Measurements from ENCODE around the gene TRIM28.

DNA sequence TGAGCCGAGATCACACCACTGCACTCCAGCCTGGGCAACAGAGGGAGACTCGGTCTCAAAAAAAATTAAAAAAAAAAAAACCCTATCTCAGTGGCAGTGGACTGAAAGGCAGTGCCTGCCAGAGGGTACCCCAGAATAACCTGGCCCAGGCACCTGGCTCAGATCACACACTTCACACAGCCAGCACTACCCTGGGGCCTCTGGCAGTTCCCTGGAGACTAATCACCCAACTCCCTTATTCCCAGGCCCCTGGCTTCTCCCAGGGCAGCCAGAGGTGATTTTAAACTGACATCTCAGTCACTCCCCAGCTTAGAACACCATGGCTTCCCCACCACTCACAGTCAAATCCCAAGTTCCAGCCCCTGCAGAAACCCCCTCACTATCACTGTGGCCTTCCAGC lies 28.6 kb upstream of the TRIM28 start:
- TF ChIP-seq, protein P1, sequence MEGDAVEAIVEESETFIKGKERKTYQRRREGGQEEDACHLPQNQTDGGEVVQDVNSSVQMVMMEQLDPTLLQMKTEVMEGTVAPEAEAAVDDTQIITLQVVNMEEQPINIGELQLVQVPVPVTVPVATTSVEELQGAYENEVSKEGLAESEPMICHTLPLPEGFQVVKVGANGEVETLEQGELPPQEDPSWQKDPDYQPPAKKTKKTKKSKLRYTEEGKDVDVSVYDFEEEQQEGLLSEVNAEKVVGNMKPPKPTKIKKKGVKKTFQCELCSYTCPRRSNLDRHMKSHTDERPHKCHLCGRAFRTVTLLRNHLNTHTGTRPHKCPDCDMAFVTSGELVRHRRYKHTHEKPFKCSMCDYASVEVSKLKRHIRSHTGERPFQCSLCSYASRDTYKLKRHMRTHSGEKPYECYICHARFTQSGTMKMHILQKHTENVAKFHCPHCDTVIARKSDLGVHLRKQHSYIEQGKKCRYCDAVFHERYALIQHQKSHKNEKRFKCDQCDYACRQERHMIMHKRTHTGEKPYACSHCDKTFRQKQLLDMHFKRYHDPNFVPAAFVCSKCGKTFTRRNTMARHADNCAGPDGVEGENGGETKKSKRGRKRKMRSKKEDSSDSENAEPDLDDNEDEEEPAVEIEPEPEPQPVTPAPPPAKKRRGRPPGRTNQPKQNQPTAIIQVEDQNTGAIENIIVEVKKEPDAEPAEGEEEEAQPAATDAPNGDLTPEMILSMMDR (IDR thresholded peaks at IDR 0.05) = no peak
- TF ChIP-seq POLR2AphosphoS5 (IDR thresholded peaks at IDR 0.05) = no peak
- no peak for TF ChIP-seq POLR2A (IDR thresholded peaks at IDR 0.05)
